ENCODE results near the gene SLC22A6.

DNA sequence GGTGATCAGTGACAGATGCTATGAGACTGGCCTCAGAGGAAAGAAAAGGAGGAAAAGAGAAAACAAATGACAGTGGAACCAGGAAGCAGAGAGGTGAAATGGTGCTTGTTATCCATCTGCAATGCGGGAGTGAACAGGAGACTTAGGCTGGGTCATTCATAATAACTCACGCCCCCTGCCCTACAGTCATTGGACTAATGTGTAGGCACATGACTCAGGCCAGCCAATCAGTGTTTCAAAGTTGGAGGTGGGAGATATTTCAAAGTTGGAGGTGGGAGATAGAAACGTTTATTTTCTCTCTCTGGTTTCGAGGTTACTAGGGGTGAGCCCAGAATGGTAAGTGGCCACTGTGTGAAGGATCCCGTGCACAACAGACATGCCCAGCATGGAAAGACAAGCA, 30.3 kb downstream of the SLC22A6 start:
- no peak for TF ChIP-seq POLR2A (IDR thresholded peaks at IDR 0.05)
- TF ChIP-seq, protein P1, sequence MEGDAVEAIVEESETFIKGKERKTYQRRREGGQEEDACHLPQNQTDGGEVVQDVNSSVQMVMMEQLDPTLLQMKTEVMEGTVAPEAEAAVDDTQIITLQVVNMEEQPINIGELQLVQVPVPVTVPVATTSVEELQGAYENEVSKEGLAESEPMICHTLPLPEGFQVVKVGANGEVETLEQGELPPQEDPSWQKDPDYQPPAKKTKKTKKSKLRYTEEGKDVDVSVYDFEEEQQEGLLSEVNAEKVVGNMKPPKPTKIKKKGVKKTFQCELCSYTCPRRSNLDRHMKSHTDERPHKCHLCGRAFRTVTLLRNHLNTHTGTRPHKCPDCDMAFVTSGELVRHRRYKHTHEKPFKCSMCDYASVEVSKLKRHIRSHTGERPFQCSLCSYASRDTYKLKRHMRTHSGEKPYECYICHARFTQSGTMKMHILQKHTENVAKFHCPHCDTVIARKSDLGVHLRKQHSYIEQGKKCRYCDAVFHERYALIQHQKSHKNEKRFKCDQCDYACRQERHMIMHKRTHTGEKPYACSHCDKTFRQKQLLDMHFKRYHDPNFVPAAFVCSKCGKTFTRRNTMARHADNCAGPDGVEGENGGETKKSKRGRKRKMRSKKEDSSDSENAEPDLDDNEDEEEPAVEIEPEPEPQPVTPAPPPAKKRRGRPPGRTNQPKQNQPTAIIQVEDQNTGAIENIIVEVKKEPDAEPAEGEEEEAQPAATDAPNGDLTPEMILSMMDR (IDR thresholded peaks at IDR 0.05) = no peak
